CD4-positive, alpha-beta T cell treated with Interleukin-4 for 1 hour (primary cell): Measurements from ENCODE around the gene MEAF6.
A peak's percentile ranks its signal among the peaks of the same experiment; 100 is the strongest.

Experiments used
- DNase-seq, 2 donors: peaks; one replicate each; pipeline ENCODE4 v3.0.0-alpha.2; 2020 to 2022

The MEAF6 gene

GRCh38 chr1:37471345-37472231 is 43.0 kb downstream of the MEAF6 start:
- DNase-seq: peak in 1 of 2 donors; percentile 72

GRCh38 chr1:37469386-37469785 is 45.2 kb downstream of the MEAF6 start:
- DNase-seq: no peak

GRCh38 chr1:37468037-37468436 is 46.5 kb downstream of the MEAF6 start:
- DNase-seq: no peak

- no peak for DNase-seq
These were observed 48.7 kb downstream of the MEAF6 start for GRCh38 chr1:37465593-37466517.

- DNase-seq: no peak
These were observed 50.1 kb downstream of the MEAF6 start for GRCh38 chr1:37464443-37464842.

GRCh38 chr1:37461698-37462436 is 52.7 kb downstream of the MEAF6 start:
- no peak for DNase-seq

GRCh38 chr1:37458551-37458950 is 56.0 kb downstream of the MEAF6 start:
- DNase-seq: peak in 1 of 2 donors; percentile 23

GRCh38 chr1:37456614-37457013 is 58.0 kb downstream of the MEAF6 start:
- DNase-seq: no peak

- DNase-seq: no peak
These were observed 59.0 kb downstream of the MEAF6 start for GRCh38 chr1:37455516-37455915.

- DNase-seq: no peak
These were observed 60.9 kb downstream of the MEAF6 start for GRCh38 chr1:37453647-37454046.

GRCh38 chr1:37452416-37452815 is 62.1 kb downstream of the MEAF6 start:
- no peak for DNase-seq

- DNase-seq: peak; percentile 14 to 55
These were observed 64.6 kb downstream of the MEAF6 start for GRCh38 chr1:37449936-37450335.

GRCh38 chr1:37448691-37449417 is 65.7 kb downstream of the MEAF6 start:
- no peak for DNase-seq

GRCh38 chr1:37448185-37448584 is 66.4 kb downstream of the MEAF6 start:
- DNase-seq: no peak

- DNase-seq: no peak
These were observed 67.7 kb downstream of the MEAF6 start for GRCh38 chr1:37446874-37447273.

- no peak for DNase-seq
These were observed 71.9 kb downstream of the MEAF6 start for GRCh38 chr1:37442644-37443043.
